Retina (tissue), 1 donor: ENCODE data around the gene SDCCAG8.

ENCODE experiments used
- DNase-seq: peaks from one replicate; pipeline ENCODE4 v3.0.0-alpha.2; 2016

The SDCCAG8 gene

GRCh38 chr1:243489681-243490546 is 234.1 kb downstream of the SDCCAG8 start:
- DNase-seq: no peak

- DNase-seq: no peak
Observed at GRCh38 chr1:243490748-243491686, 235.2 kb downstream of the SDCCAG8 start.

- DNase-seq: no peak
Observed at GRCh38 chr1:243493156-243494129, 237.6 kb downstream of the SDCCAG8 start.

- no peak for DNase-seq
Observed at GRCh38 chr1:243494741-243495431, 239.0 kb downstream of the SDCCAG8 start.

DNA sequence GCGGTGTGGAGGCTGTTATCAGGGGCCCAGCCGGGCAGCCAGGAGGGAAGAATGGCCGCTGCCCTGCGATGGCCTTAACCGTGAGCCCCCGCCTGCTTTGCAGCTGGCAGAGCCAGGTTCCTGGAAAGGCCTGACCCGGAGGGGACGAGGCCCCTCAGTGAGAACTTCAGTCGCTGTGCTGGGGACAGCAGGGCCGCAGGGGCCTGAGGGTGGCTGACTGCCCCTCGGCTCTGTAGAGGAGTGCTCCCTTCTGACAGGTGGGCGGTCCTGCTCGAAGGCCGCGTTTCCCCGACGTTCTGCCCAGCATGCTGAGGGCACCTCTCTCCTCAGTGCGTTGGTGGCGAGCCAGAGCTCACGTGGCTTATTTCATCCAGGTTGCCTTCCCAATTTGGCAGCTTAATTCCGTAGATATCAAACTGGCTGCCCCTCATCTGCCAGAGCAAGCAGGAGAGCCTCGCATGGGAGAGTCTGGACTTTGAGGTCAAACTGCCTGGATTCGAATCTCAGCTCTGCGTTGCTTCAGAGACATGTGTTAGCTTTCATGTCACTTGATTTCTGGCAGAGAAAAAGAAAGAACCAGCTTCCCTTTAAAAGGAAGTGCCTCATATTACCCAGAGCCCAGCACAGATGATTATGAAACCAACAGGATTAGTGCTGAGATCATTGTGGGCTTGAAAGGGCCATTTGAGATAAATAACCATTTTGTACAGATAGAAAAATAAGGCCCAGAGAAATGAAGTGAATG is 239.8 kb downstream of the SDCCAG8 start:
- no peak for DNase-seq

GRCh38 chr1:243496187-243496646 is 240.4 kb downstream of the SDCCAG8 start:
- no peak for DNase-seq

DNA sequence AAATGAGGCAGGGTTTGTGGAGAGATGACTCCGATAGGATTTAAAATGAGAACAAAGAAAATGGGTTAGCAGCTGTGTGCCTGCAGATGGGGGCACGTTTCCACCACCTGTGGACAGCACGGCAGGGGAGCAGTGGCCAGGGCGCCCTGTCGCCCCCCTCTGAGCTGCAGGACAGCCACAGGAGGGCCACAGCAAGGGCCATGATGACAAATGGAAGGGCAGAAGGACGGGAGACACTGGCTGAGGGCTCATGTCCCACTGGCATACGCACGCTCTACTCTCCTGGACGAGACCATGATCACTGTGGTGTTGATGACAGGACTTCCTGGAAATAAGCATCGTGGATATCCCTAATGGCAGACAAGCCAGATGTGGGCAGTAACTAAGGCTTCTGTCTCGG is 241.0 kb downstream of the SDCCAG8 start:
- DNase-seq: no peak

- no peak for DNase-seq
Observed at GRCh38 chr1:243497939-243498681, 242.3 kb downstream of the SDCCAG8 start.

DNA sequence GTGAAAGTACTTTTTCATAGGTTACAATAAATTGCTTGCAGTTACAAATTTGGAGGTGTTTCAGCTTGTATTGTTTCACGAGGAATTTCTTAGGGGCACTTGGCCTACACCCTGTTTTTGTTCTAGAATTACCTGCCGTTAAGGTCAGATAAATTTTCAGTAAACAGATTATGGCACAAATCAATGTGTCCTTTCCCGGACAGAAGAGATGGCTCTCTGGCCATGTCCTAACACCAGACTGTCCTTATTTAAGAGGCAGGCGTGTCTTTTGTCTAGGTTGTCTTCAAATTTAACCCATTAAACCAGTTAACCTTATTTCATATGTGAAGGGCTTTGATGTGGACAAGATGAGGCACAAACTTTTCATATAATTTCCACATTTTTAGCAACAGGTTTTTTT is 243.4 kb downstream of the SDCCAG8 start:
- no peak for DNase-seq

DNA sequence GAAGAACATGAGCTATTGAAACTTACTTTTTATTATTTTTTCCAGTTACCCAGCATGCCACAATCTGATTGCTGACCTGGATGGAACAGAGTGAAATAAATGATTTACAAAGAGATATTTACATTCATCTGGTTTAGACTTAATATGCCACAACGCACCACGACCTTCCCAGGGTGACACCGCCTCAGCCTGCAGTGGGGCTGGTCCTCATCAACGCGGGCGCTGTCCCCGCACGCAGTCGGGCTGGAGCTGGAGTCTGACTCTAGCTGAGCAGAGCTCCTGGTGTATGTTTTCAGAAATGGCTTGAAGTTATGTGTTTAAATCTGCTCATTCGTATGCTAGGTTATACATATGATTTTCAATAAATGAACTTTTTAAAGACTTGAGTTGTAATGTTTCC is 243.9 kb downstream of the SDCCAG8 start:
- DNase-seq: no peak

GRCh38 chr1:243500512-243500911 is 244.7 kb downstream of the SDCCAG8 start:
- DNase-seq: no peak

GRCh38 chr1:243501002-243501401 is 245.2 kb downstream of the SDCCAG8 start:
- no peak for DNase-seq

GRCh38 chr1:243503155-243503554 is 247.3 kb downstream of the SDCCAG8 start:
- DNase-seq: no peak

GRCh38 chr1:243505986-243506689 is 250.3 kb downstream of the SDCCAG8 start:
- DNase-seq: no peak

- DNase-seq: peak; percentile 79
Observed at GRCh38 chr1:243507001-243507671, 251.3 kb downstream of the SDCCAG8 start.

DNA sequence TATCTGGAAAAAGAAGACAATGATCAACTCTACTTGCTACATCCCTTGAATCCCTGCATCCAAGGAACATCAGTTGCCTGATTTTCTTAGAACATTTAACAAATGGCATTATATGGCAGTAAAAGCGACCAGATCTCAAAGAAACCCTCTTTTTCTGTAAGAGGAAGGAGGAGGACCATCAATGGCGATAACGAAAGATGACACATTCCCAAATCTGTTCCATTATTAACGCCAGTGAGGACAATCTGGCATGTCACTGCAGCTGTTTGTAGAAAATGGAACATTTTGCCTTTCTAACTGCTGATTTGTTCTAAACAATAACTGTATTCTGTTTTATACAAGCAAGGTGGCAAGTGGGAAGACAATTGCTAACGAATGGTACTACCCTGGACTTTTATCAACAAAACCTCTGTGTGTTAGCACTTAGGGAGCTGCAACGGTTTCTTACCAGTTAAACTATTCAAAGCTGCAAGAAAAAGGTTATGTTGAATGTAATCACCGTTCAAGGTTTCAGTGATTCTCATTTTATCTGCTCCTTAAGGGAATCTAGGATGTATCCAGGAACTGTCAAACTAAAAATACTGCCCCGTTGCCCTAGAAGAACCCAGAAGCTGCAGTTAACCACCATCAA is 251.9 kb downstream of the SDCCAG8 start:
- peak; percentile 69 for DNase-seq

- peak; percentile 66 for DNase-seq
Observed at GRCh38 chr1:243508303-243508713, 252.5 kb downstream of the SDCCAG8 start.

DNA sequence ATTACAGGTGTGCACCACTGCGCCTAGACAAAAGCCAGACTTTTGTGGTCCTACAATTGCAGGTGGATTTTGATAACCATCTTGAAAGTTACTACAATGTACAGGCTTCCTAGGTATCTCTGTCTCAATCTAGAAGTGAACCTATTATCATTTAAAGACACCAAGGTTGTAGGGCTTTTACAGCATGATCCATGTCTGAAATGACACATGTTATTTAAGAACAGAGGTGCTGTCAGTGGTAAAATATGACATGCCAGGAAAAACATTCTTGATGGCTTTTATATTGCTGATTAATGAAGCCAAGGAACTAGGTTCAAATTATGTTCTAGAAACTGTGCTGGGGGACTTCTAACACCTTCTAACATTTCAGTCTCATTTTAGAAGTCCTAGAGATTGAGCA is 253.1 kb downstream of the SDCCAG8 start:
- no peak for DNase-seq
